GM12864 (cell line): Measurements from ENCODE around the gene SLX4IP.
"Not testable (repeated sequence)": the region's sequence is repeated elsewhere in the genome, so short reads cannot be mapped to it uniquely, and the experiment has no call there.

Experiments
- DNase-seq: peaks from one replicate; pipeline ENCODE4 v3.0.0-alpha.2; 2011; ENCODE audit warnings: low read depth
- H3K4me3 ChIP-seq: 2 replicates; pipeline ENCODE4 v1.5.1; 2011; ENCODE audit warnings: mild to moderate bottlenecking, low read depth, low read length, control low read depth
- CTCF ChIP-seq: IDR thresholded peaks from 2 replicates; pipeline ENCODE4 v1.5.1; 2011; ENCODE audit warnings: low read depth, mild to moderate bottlenecking, moderate library complexity, low read length, control low read depth, inconsistent platforms; ENCODE audit errors: missing control alignments

SLX4IP gene

GRCh38 chr20:10584371-10584770 is 149.3 kb downstream of the SLX4IP start:
- TF ChIP-seq CTCF = no peak
- DNase-seq = no peak
- H3K4me3 ChIP-seq = no peak overlapping the region

DNA sequence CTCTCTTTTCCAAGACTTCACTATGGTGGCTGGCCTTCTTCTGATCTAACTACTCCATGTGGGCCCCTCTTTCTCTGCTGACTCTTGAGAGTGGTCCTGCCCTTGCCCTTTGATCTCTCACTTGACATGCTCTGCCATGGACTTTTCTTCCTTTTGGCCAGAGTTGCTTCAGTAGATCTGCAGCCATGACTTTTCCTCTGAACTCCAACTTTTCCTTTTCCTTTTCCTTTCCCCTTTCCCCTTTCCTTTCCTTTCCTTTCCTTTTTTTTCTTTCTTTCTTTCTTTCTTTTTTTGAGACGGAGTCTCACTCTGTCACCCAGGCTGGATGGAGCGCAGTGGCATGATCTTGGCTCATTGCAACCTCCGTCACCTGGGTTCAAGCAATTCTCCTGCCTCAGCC is 150.2 kb downstream of the SLX4IP start:
- DNase-seq = no peak
- TF ChIP-seq CTCF = no peak
- H3K4me3 ChIP-seq = no peak overlapping the region

GRCh38 chr20:10586296-10586695 is 151.2 kb downstream of the SLX4IP start:
- no peak for TF ChIP-seq CTCF
- DNase-seq = no peak
- H3K4me3 ChIP-seq = no peak overlapping the region

DNA sequence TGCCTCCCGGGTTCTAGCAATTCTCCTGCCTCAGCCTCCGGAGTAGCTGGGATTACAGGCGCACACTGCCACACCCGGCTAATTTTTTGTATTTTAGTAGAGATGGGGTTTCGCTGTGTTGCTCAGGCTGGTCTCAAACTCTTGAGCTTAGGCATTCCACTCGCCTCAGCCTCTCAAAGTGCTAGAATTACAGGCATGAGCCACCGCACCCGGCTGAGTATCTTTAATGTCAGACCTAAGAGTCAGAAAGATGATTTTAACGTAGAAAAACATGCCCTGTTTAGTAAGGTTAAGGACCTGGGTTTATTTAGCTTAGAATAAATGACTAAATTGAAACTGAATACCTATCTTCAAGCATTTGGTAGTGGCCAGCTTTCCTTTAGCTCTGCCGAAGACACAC is 155.3 kb downstream of the SLX4IP start:
- not testable (repeated sequence) for H3K4me3 ChIP-seq, DNase-seq

DNA sequence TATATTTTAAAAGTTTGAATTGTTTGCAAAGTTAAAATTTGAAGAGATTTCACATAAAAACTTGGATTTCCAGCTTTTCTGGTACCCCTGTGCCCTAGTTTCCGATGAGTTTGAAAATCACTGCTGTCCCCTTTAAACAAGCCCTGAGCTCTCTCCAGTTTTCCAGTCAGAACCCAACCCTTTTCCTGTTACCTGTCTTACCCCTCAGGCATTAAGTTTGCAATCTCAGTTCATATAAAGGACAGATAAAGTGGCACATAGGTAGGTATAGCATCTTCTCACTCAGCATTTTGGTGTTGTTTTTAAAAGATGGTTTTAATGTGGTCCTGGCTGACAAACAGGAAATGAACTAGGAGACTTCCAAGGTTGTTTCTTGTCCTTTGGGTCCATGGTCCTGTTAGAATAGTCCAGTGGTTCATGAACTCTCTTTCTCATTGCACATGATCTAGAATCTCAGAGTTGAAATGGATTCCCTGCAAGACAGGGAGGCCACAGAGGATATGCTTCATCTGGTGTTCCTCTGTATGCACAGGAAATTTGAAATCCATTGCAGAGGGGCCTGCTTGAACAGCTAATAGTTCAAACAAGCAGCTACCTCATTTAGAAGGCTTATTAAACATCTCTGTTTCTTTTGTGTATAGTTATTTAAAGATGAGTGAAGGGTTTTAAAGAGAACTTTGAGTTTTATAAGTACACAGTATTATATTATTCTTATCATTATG is 156.0 kb downstream of the SLX4IP start:
- DNase-seq = no peak
- TF ChIP-seq CTCF = no peak
- H3K4me3 ChIP-seq = no peak overlapping the region

DNA sequence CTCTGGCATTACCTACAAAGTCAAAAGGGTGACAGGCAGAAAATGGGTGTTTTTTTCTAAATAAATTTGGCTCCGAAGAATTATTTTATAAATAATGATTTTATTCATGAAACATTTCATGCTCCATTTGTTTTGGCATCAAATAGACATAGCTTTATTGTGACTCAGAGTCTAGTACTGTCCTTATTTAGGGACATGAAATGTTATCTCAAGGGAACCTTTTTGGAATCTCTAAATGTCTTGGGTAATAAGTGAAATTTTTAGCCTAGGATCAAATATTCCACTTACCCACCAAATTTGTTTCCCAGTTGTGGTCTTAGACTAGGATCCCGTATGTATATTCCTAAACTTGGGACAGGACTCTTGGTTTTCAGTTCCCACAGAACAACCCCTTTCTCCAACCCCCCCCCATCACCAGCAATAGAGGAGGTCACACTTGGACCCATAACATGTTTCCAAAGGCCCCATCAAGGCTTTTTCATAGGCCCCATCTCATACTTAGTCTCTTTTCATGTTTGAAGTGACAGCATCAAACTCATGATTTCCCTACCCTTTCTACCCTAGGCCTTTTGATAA is 156.9 kb downstream of the SLX4IP start:
- DNase-seq = no peak

More for the DNA sequence above, 156.9 kb downstream of the SLX4IP start:
- TF ChIP-seq CTCF = no peak
- no peak overlapping the region for H3K4me3 ChIP-seq
